Fibroblast of mammary gland (primary cell): ENCODE data around the gene MAN1C1.

Source experiments
- DNase-seq: peaks from one replicate; pipeline ENCODE4 v3.0.0-alpha.2; 2010; ENCODE audit warnings: low read depth
- H3K4me3 ChIP-seq: 2 replicates; pipeline ENCODE4 v1.5.1; 2011; ENCODE audit warnings: low read depth, mild to moderate bottlenecking, low read length, moderate library complexity; ENCODE audit not compliant: control insufficient read depth
- TF ChIP-seq, protein P1 (sequence below): conservative IDR thresholded peaks from 2 replicates; pipeline ENCODE4 v1.5.1; 2011; ENCODE audit warnings: low read depth, low read length, inconsistent platforms; ENCODE audit not compliant: control insufficient read depth, insufficient read depth

Gene MAN1C1

DNA sequence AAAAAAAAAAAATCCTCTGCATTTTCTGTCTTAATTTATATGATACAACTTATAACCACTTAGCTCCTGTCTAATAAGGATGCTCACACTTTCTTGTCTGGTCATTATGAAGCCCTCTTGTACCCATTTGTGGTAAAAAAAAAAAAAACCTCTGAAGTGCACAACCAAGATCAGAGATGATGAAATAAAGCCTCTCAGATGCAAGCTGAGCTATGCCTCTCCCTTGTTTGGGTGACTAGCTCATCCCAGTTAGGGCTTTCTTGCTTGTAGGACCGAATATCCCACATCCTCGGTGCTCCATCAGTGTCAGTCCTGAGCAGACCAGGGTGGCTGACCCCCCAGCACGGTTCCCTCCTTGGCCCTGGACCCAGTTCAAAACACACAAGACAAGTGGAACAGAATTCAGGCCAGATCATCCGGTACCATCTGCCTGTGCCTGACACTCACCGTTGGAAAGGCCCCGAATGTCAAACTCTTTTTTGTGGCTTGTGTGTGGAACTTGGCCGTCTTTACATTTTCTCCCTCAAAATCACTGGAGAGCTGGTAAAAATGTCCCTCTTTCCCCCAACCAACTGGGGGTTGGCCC is 177.1 kb downstream of the MAN1C1 start:
- no peak for DNase-seq
- H3K4me3 ChIP-seq, result no peak overlapping the region
- TF ChIP-seq, protein P1, sequence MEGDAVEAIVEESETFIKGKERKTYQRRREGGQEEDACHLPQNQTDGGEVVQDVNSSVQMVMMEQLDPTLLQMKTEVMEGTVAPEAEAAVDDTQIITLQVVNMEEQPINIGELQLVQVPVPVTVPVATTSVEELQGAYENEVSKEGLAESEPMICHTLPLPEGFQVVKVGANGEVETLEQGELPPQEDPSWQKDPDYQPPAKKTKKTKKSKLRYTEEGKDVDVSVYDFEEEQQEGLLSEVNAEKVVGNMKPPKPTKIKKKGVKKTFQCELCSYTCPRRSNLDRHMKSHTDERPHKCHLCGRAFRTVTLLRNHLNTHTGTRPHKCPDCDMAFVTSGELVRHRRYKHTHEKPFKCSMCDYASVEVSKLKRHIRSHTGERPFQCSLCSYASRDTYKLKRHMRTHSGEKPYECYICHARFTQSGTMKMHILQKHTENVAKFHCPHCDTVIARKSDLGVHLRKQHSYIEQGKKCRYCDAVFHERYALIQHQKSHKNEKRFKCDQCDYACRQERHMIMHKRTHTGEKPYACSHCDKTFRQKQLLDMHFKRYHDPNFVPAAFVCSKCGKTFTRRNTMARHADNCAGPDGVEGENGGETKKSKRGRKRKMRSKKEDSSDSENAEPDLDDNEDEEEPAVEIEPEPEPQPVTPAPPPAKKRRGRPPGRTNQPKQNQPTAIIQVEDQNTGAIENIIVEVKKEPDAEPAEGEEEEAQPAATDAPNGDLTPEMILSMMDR, result no peak

DNA sequence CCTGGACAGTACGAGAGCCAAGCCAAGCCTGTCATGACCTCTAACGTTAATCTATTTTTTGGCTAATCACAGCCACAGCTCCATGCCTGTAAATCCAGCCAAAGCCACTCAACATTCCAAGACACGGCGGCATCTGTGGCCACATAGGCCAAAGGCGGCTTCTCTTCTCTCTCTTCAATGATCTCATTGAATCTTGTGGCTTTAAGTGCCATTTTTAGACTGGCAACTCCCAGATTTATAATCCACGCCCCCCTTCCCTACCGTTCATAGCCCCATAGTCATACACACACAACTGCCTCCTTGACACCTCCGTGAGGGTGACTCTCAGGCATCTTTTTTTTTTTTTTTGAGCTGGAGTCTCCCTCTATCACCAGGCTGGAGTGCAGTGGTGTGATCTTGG is 177.7 kb downstream of the MAN1C1 start:
- no peak for DNase-seq

DNA sequence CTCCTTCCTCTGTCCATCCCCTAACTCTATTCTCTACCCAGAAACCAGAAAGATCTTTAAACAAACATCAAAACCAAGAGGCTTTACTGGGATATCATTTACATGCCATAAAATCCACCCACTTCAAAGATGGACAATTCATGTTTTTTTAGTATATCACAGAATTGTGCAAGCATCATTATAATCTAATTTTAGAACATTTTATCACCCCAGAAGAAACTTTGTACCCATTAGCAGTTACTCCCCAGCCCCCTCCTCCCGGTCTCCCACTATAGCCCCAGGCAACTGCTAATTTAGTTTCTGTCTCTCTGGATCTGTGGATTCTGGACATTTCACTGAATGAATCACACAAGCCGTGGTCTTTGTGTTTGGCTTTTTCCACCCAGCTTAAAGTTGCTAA is 178.6 kb downstream of the MAN1C1 start:
- TF ChIP-seq, protein P1, result no peak
- no peak for DNase-seq
- H3K4me3 ChIP-seq, result no peak overlapping the region

More for the DNA sequence above, 177.7 kb downstream of the MAN1C1 start:
- H3K4me3 ChIP-seq, result no peak overlapping the region
- TF ChIP-seq, protein P1, result no peak

DNA sequence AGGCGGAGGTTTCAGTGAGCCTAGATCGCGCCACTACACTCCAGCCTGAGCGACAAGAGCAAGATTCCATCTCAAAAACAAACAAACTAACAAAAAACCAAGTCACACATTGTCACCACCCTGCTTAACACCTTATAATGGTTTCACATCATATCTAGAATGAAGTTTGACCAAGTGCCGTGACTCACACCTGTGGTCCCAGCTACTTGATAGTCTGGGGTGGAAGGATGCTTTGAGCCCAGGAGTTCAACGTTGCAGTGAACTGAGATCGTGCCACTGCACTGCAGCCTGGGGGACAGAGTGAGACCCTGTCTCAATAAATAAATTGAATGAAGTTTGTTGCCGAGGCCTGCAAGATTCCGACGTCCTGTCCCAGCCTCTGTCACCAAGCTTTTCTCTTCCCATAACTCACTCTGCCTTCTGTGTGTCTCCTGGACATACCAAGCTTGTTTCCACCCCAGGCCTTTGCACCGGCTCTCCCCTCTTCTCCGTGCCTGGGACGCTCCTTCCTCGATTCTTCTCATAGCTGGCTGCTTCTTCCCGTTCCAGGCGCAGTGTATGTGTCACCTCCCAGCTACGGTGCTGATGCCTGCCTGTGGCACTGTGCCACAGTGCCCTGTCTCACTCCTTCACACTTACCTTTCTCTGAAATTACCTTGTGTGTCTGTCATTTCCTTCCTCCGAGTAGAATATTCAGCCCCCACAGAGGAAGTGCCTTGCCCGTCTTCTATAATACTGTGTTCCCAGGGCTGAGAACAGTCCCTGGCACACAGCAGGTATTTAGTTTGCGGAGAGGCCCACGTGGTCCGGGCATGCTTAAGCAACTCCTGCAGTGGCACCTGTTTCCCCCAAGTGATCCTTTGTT is 179.6 kb downstream of the MAN1C1 start:
- TF ChIP-seq, protein P1, result no peak
- H3K4me3 ChIP-seq, result no peak overlapping the region
- DNase-seq, result no peak

DNA sequence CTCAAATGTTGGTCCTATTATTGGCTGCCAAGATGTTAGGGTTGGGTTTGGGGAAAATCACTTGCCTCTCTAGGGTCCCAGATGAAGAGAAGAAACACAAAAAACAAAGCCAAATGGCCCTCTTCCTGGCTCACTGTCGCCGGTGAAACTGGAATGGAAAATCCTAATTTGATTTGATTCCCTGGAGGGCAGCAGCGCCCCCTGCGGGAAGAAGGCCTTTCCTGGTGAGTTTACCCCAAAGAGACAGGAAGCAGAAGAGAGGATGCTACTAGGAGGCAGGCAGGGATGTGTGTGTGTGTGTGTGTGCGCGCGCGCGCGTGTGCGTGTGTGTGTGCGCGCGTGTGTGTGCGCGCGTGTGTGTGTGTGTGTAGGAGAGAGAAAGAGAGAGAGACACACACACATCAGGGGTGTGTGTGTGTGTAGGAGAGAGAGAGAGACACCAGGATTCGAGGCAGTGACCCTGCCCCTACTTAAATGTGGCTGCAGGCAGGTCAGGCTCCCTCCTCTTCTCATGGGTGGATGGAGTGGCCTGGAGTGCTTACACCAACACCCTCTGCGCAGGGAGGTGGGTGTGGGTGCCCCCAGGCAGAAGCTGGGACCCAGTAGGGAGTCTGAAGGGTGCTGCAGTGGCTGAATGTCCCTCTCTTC is 180.3 kb downstream of the MAN1C1 start:
- peak; percentile 77 for DNase-seq
- TF ChIP-seq, protein P1, result peak; percentile 92
- no peak overlapping the region for H3K4me3 ChIP-seq

DNA sequence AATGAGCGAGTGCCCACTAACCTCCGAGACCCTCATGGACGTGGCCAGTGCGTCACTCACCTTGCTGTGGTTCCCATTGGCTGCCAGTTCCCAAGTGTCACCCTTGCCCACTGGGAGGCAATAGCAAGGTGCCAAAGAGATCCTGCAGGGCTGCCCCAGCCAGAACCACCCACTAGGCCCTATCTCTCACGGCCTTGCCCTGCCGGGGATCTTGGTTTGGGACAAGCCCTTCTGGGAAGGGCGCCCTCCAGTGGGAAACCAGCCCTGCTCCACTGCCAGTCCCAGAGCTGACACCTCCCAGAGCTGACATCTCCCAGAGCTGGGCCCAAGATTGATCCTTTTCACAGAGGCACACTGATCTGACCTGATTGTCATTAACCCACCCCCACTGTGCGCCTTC is 181.3 kb downstream of the MAN1C1 start:
- no peak overlapping the region for H3K4me3 ChIP-seq

More for the DNA sequence above, 181.3 kb downstream of the MAN1C1 start:
- DNase-seq, result peak; percentile 32
- TF ChIP-seq, protein P1, result peak; percentile 52
